HG03025 (cell line): ENCODE data around the gene SLC10A6.

Experiments
- ATAC-seq: cut with Tn5 transposase; IDR thresholded peaks from one replicate; pipeline ENCODE4 v1.9.1; 2021; ENCODE audit warnings: mild to moderate bottlenecking, moderate library complexity; ENCODE audit not compliant: unreplicated experiment, low FRiP score

Gene SLC10A6

GRCh38 chr4:86791126-86791525 lies 58.1 kb downstream of the SLC10A6 start:
- no peak for ATAC-seq

GRCh38 chr4:86788826-86789225 lies 60.4 kb downstream of the SLC10A6 start:
- ATAC-seq, result no peak

GRCh38 chr4:86778175-86778574 lies 71.0 kb downstream of the SLC10A6 start:
- no peak for ATAC-seq

GRCh38 chr4:86775061-86775460 lies 74.1 kb downstream of the SLC10A6 start:
- ATAC-seq, result no peak
